Mononuclear cell (primary cell): ENCODE results near the gene EEF1AKMT1. TPM values are rescaled to one million over a fixed set of nuclear protein-coding genes. Genes with fewer than 3 reads are reported as not detected.

Experiments used
- H3K27me3 ChIP-seq: 2 replicates; pipeline ENCODE4 v1.6.0; 2011; ENCODE audit warnings: low read length, control low read depth; ENCODE audit not compliant: insufficient read depth
- H3K4me1 ChIP-seq: 2 replicates; pipeline ENCODE4 v1.5.1; 2011; ENCODE audit warnings: mild to moderate bottlenecking, low read length, control low read depth; ENCODE audit not compliant: insufficient read depth
- H3K4me3 ChIP-seq: 2 replicates; pipeline ENCODE4 v1.5.1; 2011; ENCODE audit warnings: mild to moderate bottlenecking, low read length, moderate library complexity
- H3K9me3 ChIP-seq: 2 replicates; pipeline ENCODE4 v1.5.1; 2011; ENCODE audit warnings: low read depth, mild to moderate bottlenecking, control low read depth, low read length
- total RNA-seq: library from RNA; depleted of rRNA; stranded (reverse); fragments of >200 nt; gene quantifications from one replicate; pipeline ENCODE4 v1.2.3, GENCODE V29; 2012

Gene EEF1AKMT1
- total RNA-seq, 1 donor = 0.63 TPM

GRCh38 chr13:20717581-20718542 lies 55.9 kb downstream of the EEF1AKMT1 start:
- Histone ChIP-seq H3K4me1 (peaks cover 8% of the 10 kb centered on the region), H3K9me3 (no peaks in the 10 kb centered on the region), H3K27me3 (peaks cover 19% of the 10 kb centered on the region), H3K4me3 (no peak overlapping the region)

GRCh38 chr13:20716951-20717350 lies 56.8 kb downstream of the EEF1AKMT1 start:
- Histone ChIP-seq H3K4me1 (peaks cover 6% of the 10 kb centered on the region), H3K9me3 (no peaks in the 10 kb centered on the region), H3K4me3 (no peak overlapping the region), H3K27me3 (peaks cover 11% of the 10 kb centered on the region)

- Histone ChIP-seq H3K27me3 (no peaks in the 10 kb centered on the region), H3K4me1 (no peaks in the 10 kb centered on the region), H3K9me3 (no peaks in the 10 kb centered on the region), H3K4me3 (no peak overlapping the region)
Observed at GRCh38 chr13:20715330-20715712, 58.4 kb downstream of the EEF1AKMT1 start.

- H3K9me3 ChIP-seq = no peaks in the 10 kb centered on the region
- H3K27me3 ChIP-seq = no peaks in the 10 kb centered on the region
- no peak overlapping the region for H3K4me3 ChIP-seq
- no peaks in the 10 kb centered on the region for H3K4me1 ChIP-seq
Observed at GRCh38 chr13:20714563-20715329, 59.0 kb downstream of the EEF1AKMT1 start.

- no peak overlapping the region for H3K4me3 ChIP-seq
Observed at GRCh38 chr13:20714161-20714560, 59.6 kb downstream of the EEF1AKMT1 start.

GRCh38 chr13:20713751-20714150 lies 60.0 kb downstream of the EEF1AKMT1 start:
- Histone ChIP-seq H3K27me3 (no peaks in the 10 kb centered on the region), H3K4me1 (no peaks in the 10 kb centered on the region), H3K9me3 (no peaks in the 10 kb centered on the region), H3K4me3 (no peak overlapping the region)

More at GRCh38 chr13:20714161-20714560, 59.6 kb downstream of the EEF1AKMT1 start:
- Histone ChIP-seq H3K9me3 (no peaks in the 10 kb centered on the region), H3K4me1 (no peaks in the 10 kb centered on the region), H3K27me3 (no peaks in the 10 kb centered on the region)

- H3K9me3 ChIP-seq = no peaks in the 10 kb centered on the region
- no peaks in the 10 kb centered on the region for H3K27me3 ChIP-seq
- H3K4me3 ChIP-seq = no peak overlapping the region
- H3K4me1 ChIP-seq = no peaks in the 10 kb centered on the region
Observed at GRCh38 chr13:20713014-20713376, 60.8 kb downstream of the EEF1AKMT1 start.

- no peaks in the 10 kb centered on the region for H3K9me3 ChIP-seq
- H3K4me1 ChIP-seq = no peaks in the 10 kb centered on the region
- no peaks in the 10 kb centered on the region for H3K27me3 ChIP-seq
- no peak overlapping the region for H3K4me3 ChIP-seq
Observed at GRCh38 chr13:20711301-20712044, 62.3 kb downstream of the EEF1AKMT1 start.

- H3K27me3 ChIP-seq = no peaks in the 10 kb centered on the region
- no peaks in the 10 kb centered on the region for H3K9me3 ChIP-seq
- H3K4me1 ChIP-seq = no peaks in the 10 kb centered on the region
- H3K4me3 ChIP-seq = no peak overlapping the region
Observed at GRCh38 chr13:20709782-20710181, 64.0 kb downstream of the EEF1AKMT1 start.

GRCh38 chr13:20709369-20709768 lies 64.4 kb downstream of the EEF1AKMT1 start:
- H3K9me3 ChIP-seq = no peaks in the 10 kb centered on the region
- no peaks in the 10 kb centered on the region for H3K27me3 ChIP-seq
- no peaks in the 10 kb centered on the region for H3K4me1 ChIP-seq
- H3K4me3 ChIP-seq = no peak overlapping the region

- Histone ChIP-seq H3K27me3 (peaks cover under 1% of the 10 kb centered on the region), H3K9me3 (no peaks in the 10 kb centered on the region), H3K4me1 (peaks cover 2% of the 10 kb centered on the region), H3K4me3 (no peak overlapping the region)
Observed at GRCh38 chr13:20708216-20708615, 65.5 kb downstream of the EEF1AKMT1 start.

GRCh38 chr13:20706661-20707060 lies 67.1 kb downstream of the EEF1AKMT1 start:
- H3K4me3 ChIP-seq = no peak overlapping the region
- no peaks in the 10 kb centered on the region for H3K9me3 ChIP-seq
- H3K4me1 ChIP-seq = peaks cover 12% of the 10 kb centered on the region
- H3K27me3 ChIP-seq = peaks cover 16% of the 10 kb centered on the region

GRCh38 chr13:20704459-20705069 lies 69.2 kb downstream of the EEF1AKMT1 start:
- peaks cover 12% of the 10 kb centered on the region for H3K4me1 ChIP-seq
- peaks cover 36% of the 10 kb centered on the region for H3K27me3 ChIP-seq
- no peaks in the 10 kb centered on the region for H3K9me3 ChIP-seq
- no peak overlapping the region for H3K4me3 ChIP-seq

GRCh38 chr13:20703780-20704458 lies 69.8 kb downstream of the EEF1AKMT1 start:
- Histone ChIP-seq H3K27me3 (peaks cover 37% of the 10 kb centered on the region), H3K9me3 (no peaks in the 10 kb centered on the region), H3K4me1 (peaks cover 12% of the 10 kb centered on the region), H3K4me3 (peak overlapping the region; percentile 20)
